NB4 (cell line): ENCODE measurements around the gene SERPINB7.

Experiments used
- CTCF ChIP-seq: IDR thresholded peaks from one replicate; pipeline ENCODE4 v1.5.1; 2012; ENCODE audit warnings: low read depth, low read length
- MAX ChIP-seq: IDR thresholded peaks from 2 replicates; pipeline ENCODE4 v1.6.1; 2011; ENCODE audit warnings: low read depth, low read length

DNA sequence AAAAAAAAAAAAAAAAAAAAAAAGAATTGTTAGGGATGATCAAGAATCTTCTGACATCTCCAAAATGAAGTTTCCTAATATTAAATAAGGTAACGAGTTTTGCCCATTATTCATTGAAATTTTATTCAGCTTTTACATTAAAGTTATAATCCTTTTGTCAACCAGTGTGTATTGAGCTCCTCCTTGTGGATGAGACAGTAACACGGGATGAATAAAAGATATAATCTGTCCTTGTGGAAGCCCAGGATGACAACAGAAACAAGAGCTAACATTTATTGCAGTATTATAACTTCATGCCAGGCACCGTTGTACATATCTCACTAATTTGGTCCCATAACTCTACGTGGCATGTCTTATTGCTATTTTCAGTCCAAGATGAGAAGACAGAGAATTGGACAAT lies 33.4 kb upstream of the SERPINB7 start:
- TF ChIP-seq CTCF = no peak
- no peak for TF ChIP-seq MAX
